IMR-90 (cell line): Measurements from ENCODE around the gene KRT4. TPM values are rescaled to one million over a fixed set of nuclear protein-coding genes. Genes with fewer than 3 reads are reported as not detected.

ENCODE experiments used
- ATAC-seq: fragments of 200-7000 bp; cut with Tn5 transposase; 2 replicates; pipeline ENCODE4 v1.9.1; 2020; ENCODE audit warnings: low read depth, mild to moderate bottlenecking, moderate library complexity
- BruUV-seq: library from RNA; stranded (reverse); fragments of 400-500 nt; replicated peaks from 2 replicates; lab custom pipeline; 2021; lab: Mats Ljungman, UMichigan
- CTCF ChIA-PET: fragments of 300-600 bp; formaldehyde crosslinking; extraction: SDS; loops from one replicate; lab custom pipeline; 2021; ENCODE audit warnings: antibody characterized with exemption; lab: Yijun Ruan, JAX
- POLR2A ChIA-PET: fragments of 300-600 bp; sonication (Branson Sonifier 250); formaldehyde crosslinking; loops from one replicate; lab custom pipeline; 2022; ENCODE audit warnings: antibody characterized with exemption; ENCODE audit not compliant: unreplicated experiment; lab: Charles Lee
- DNase-seq: peaks from one replicate; pipeline ENCODE4 v3.0.0; 2013
- H2AFZ ChIP-seq: replicated peaks from 2 replicates; pipeline ENCODE3; 2013; ENCODE audit warnings: low read length, mild to moderate bottlenecking; ENCODE audit not compliant: poor library complexity
- H2AK5ac ChIP-seq: 2 replicates; pipeline ENCODE4 v1.6.1; 2013; ENCODE audit warnings: low read depth, low read length, inconsistent platforms
- H2AK9ac ChIP-seq: replicated peaks from 2 replicates; pipeline ENCODE3; 2013; ENCODE audit warnings: mild to moderate bottlenecking, low read depth, low read length, moderate library complexity; ENCODE audit not compliant: poor library complexity
- H2BK120ac ChIP-seq: 2 replicates; pipeline ENCODE4 v1.6.1; 2013; ENCODE audit warnings: low read depth, low read length, inconsistent platforms
- H2BK15ac ChIP-seq: 3 replicates; pipeline ENCODE4 v1.6.1; 2013; ENCODE audit warnings: low read depth, low read length, inconsistent platforms
- H2BK20ac ChIP-seq: 2 replicates; pipeline ENCODE4 v1.6.1; 2013; ENCODE audit warnings: low read depth, mild to moderate bottlenecking, inconsistent platforms, low read length, moderate library complexity
- H2BK5ac ChIP-seq: 2 replicates; pipeline ENCODE4 v1.6.1; 2013; ENCODE audit warnings: mild to moderate bottlenecking, low read depth, low read length, inconsistent platforms; ENCODE audit not compliant: poor library complexity, severe bottlenecking
- H3K14ac ChIP-seq: replicated peaks from 2 replicates; pipeline ENCODE4 v1.6.1; 2013; ENCODE audit warnings: low read depth, low read length, inconsistent platforms
- H3K18ac ChIP-seq: 2 replicates; pipeline ENCODE4 v1.6.1; 2013; ENCODE audit warnings: low read depth, low read length, control low read depth
- H3K23ac ChIP-seq: 2 replicates; pipeline ENCODE4 v1.6.1; 2013; ENCODE audit warnings: low read depth, low read length, inconsistent platforms
- H3K27ac ChIP-seq: 2 replicates; pipeline ENCODE4 v1.5.1; 2013; ENCODE audit warnings: mild to moderate bottlenecking, control low read depth, low read length; ENCODE audit not compliant: insufficient read depth
- H3K27me3 ChIP-seq: 2 replicates; pipeline ENCODE4 v1.6.1; 2013; ENCODE audit warnings: low read length; ENCODE audit not compliant: control insufficient read depth, insufficient read depth
- H3K36me3 ChIP-seq: 2 replicates; pipeline ENCODE4 v1.6.1; 2013; ENCODE audit warnings: low read length, mixed read lengths; ENCODE audit not compliant: control insufficient read depth, insufficient read depth
- H3K4ac ChIP-seq: 2 replicates; pipeline ENCODE4 v1.6.1; 2013; ENCODE audit warnings: low read depth, low read length, inconsistent platforms
- H3K4me1 ChIP-seq: 2 replicates; pipeline ENCODE4 v1.6.1; 2013; ENCODE audit warnings: low read length, mixed read lengths; ENCODE audit not compliant: control insufficient read depth, insufficient read depth
- H3K4me2 ChIP-seq: 2 replicates; pipeline ENCODE4 v1.6.1; 2013; ENCODE audit warnings: low read depth, mild to moderate bottlenecking, control low read depth, low read length, moderate library complexity
- H3K4me3 ChIP-seq: 2 replicates; pipeline ENCODE4 v1.5.1; 2013; ENCODE audit warnings: low read depth, mild to moderate bottlenecking, control low read depth, low read length, moderate library complexity; ENCODE audit not compliant: insufficient read depth
- H3K56ac ChIP-seq: 2 replicates; pipeline ENCODE4 v1.6.1; 2013; ENCODE audit warnings: low read length, inconsistent platforms; ENCODE audit not compliant: insufficient read depth; ENCODE audit errors: extremely low read depth
- H3K79me1 ChIP-seq, 2 experiments: 2 replicates each; pipeline ENCODE4 v1.6.1; 2013; ENCODE audit warnings: low read length in 2 of 2, inconsistent platforms in 1 of 2, low read depth in 1 of 2
- H3K9ac ChIP-seq: 2 replicates; pipeline ENCODE4 v1.6.1; 2013; ENCODE audit warnings: low read depth, low read length, control low read depth
- H3K9me1 ChIP-seq: 2 replicates; pipeline ENCODE4 v1.6.1; 2013; ENCODE audit warnings: low read length, inconsistent platforms; ENCODE audit not compliant: insufficient read depth
- H3K9me3 ChIP-seq: 2 replicates; pipeline ENCODE4 v1.6.1; 2013; ENCODE audit warnings: low read length; ENCODE audit not compliant: control insufficient read depth, insufficient read depth
- H4K20me1 ChIP-seq: 2 replicates; pipeline ENCODE4 v1.6.1; 2013; ENCODE audit warnings: low read length, inconsistent platforms; ENCODE audit not compliant: insufficient read depth
- H4K5ac ChIP-seq: 2 replicates; pipeline ENCODE4 v1.6.1; 2013; ENCODE audit warnings: mild to moderate bottlenecking, low read depth, low read length, control low read depth
- H4K8ac ChIP-seq, 2 experiments: 2 replicates each; pipeline ENCODE4 v1.6.1; 2013; ENCODE audit warnings: low read depth in 2 of 2, low read length in 2 of 2, control low read depth in 1 of 2, inconsistent platforms in 1 of 2
- H4K91ac ChIP-seq: 2 replicates; pipeline ENCODE4 v1.6.1; 2013; ENCODE audit warnings: low read depth, low read length, inconsistent platforms; ENCODE audit not compliant: insufficient read depth
- BHLHE40 ChIP-seq: fragments of 150-350 bp; IDR thresholded peaks from 2 replicates; pipeline ENCODE4 v1.6.1; 2016; ENCODE audit warnings: mild to moderate bottlenecking, low read depth, low read length
- CEBPB ChIP-seq: IDR thresholded peaks from 2 replicates; pipeline ENCODE4 v1.6.1; 2012; ENCODE audit warnings: low read depth, low read length, improper control_type of control experiment
- CHD1 ChIP-seq: IDR thresholded peaks from 2 replicates; pipeline ENCODE4 v1.6.1; 2012; ENCODE audit warnings: low read depth, low read length, improper control_type of control experiment
- CTCF ChIP-seq: conservative IDR thresholded peaks from 2 replicates; pipeline ENCODE4 v1.5.1; 2012; ENCODE audit warnings: mild to moderate bottlenecking, low read depth, low read length, improper control_type of control experiment
- ELK1 ChIP-seq: fragments of 150-350 bp; IDR thresholded peaks from 2 replicates; pipeline ENCODE4 v1.6.1; 2016; ENCODE audit warnings: low read depth, mild to moderate bottlenecking, low read length, moderate library complexity, borderline replicate concordance
- FOS ChIP-seq: fragments of 150-350 bp; IDR thresholded peaks from 2 replicates; pipeline ENCODE4 v1.6.1; 2016; ENCODE audit warnings: low read depth, low read length
- MAFK ChIP-seq: IDR thresholded peaks from 2 replicates; pipeline ENCODE4 v1.6.1; 2012; ENCODE audit warnings: low read depth, low read length, improper control_type of control experiment
- MAZ ChIP-seq: IDR thresholded peaks from 2 replicates; pipeline ENCODE4 v1.6.1; 2012; ENCODE audit warnings: low read depth, mild to moderate bottlenecking, low read length, improper control_type of control experiment, moderate library complexity, borderline replicate concordance
- MXI1 ChIP-seq: IDR thresholded peaks from 2 replicates; pipeline ENCODE4 v1.6.1; 2012; ENCODE audit warnings: low read depth, mild to moderate bottlenecking, low read length, moderate library complexity, borderline replicate concordance
- NFE2L2 ChIP-seq: fragments of 150-350 bp; IDR thresholded peaks from 2 replicates; pipeline ENCODE4 v1.6.1; 2016; ENCODE audit warnings: low read depth, mild to moderate bottlenecking, low read length
- POLR2A ChIP-seq: IDR thresholded peaks from 2 replicates; pipeline ENCODE4 v1.6.1; 2012; ENCODE audit warnings: mild to moderate bottlenecking, low read depth, low read length
- RAD21 ChIP-seq: IDR thresholded peaks from 2 replicates; pipeline ENCODE4 v1.6.1; 2012; ENCODE audit warnings: low read length, improper control_type of control experiment
- RCOR1 ChIP-seq: IDR thresholded peaks from 2 replicates; pipeline ENCODE4 v1.6.1; 2012; ENCODE audit warnings: mild to moderate bottlenecking, low read length, improper control_type of control experiment; ENCODE audit not compliant: insufficient replicate concordance
- RFX5 ChIP-seq: IDR thresholded peaks from 2 replicates; pipeline ENCODE4 v1.8.0; 2012; ENCODE audit warnings: low read depth, mild to moderate bottlenecking, low read length, moderate library complexity
- SMC3 ChIP-seq: fragments of 150-350 bp; IDR thresholded peaks from 2 replicates; pipeline ENCODE4 v1.6.1; 2016; ENCODE audit warnings: low read depth, mild to moderate bottlenecking, antibody characterized with exemption, low read length, moderate library complexity
- USF2 ChIP-seq: fragments of 150-350 bp; IDR thresholded peaks from 2 replicates; pipeline ENCODE4 v1.6.1; 2017; ENCODE audit warnings: mild to moderate bottlenecking, antibody characterized with exemption, low read length, low read depth
- WGBS, 2 experiments: methylation state at CpG; one replicate each; pipeline versions ENCODE4 v1.1.5 to v1.1.7; 2013; ENCODE audit warnings: missing lambda C conversion rate in 2 of 2; ENCODE audit not compliant: insufficient read length in 1 of 2; ENCODE audit errors: extremely low coverage in 2 of 2; 5-methylcytosine and 5-hydroxymethylcytosine counted together
- dilution Hi-C: fragments of 300-500 bp; cut with HindIII; formaldehyde crosslinking; loops from one replicate; pipeline ENCODE4 v1.14.3; 2018; ENCODE audit warnings: low sequenced_read_pairs; ENCODE audit not compliant: unreplicated experiment
- in situ Hi-C: fragments of 300-500 bp; cut with MboI; formaldehyde crosslinking; loops from 3 replicates; pipeline ENCODE4 v1.14.3; 2019; ENCODE audit warnings: low sequenced_read_pairs, inconsistent platforms, mixed read lengths
- intact Hi-C: fragments of 100-400 bp; cut with micrococcal nuclease; formaldehyde crosslinking; loops from 2 replicates; pipeline ENCODE4 v1.10.0; 2022
- polyA plus RNA-seq, 3 experiments: library from polyadenylated mRNA; depleted of rRNA; stranded (reverse); fragments of >200 nt; gene quantifications; 2 replicates each; pipeline ENCODE4 v1.2.3, GENCODE V29; 2012; ENCODE audit warnings: low replicate concordance in 1 of 3
- total RNA-seq: library from RNA; depleted of rRNA; stranded (reverse); fragments of >200 nt; gene quantifications from 2 replicates; pipeline ENCODE4 v1.2.3, GENCODE V29; 2012

The KRT4 gene
- total and polyA plus RNA-seq, 2 of the 4 experiments (the other 2 are of a cell fraction) = under 0.01 to 0.07 TPM

GRCh38 chr12:52799505-52800211, 14.3 kb downstream of the KRT4 start:
- CTCF ChIA-PET = no interaction called here
- H3K18ac ChIP-seq = no peak overlapping the region

More at GRCh38 chr12:52799505-52800211, 14.3 kb downstream of the KRT4 start:
- TF ChIP-seq FOS (no peak), MAFK (no peak), RCOR1 (no peak), RAD21 (no peak), ELK1 (no peak), RFX5 (no peak), MXI1 (no peak), MAZ (no peak), CHD1 (no peak), NFE2L2 (no peak), BHLHE40 (no peak), USF2 (no peak), SMC3 (no peak), CTCF (no peak), POLR2A (no peak), CEBPB (no peak)
- peaks cover 3% of the 10 kb centered on the region; the same call in 1 of the 2 replicates for H3K9me1 ChIP-seq
- H4K20me1 ChIP-seq = no peaks in the 10 kb centered on the region; the same call in 1 of the 2 replicates
- H3K4me3 ChIP-seq = no peak overlapping the region
- intact Hi-C loops = no loop called here
- H4K5ac ChIP-seq = no peak overlapping the region
- no peak overlapping the region for H4K8ac ChIP-seq
- no peak overlapping the region for H3K14ac ChIP-seq
- ATAC-seq (no peak), DNase-seq (no peak)
- H3K23ac ChIP-seq = no peak overlapping the region
- no peak overlapping the region for H4K91ac ChIP-seq
- H2AFZ ChIP-seq = no peak overlapping the region
- H2AK9ac ChIP-seq = no peak overlapping the region
- peaks cover 7% of the 10 kb centered on the region for H3K27me3 ChIP-seq
- no peak overlapping the region; the same call in 1 of the 2 replicates for H2BK20ac ChIP-seq
- no peaks in the 10 kb centered on the region for H3K9me3 ChIP-seq
- H2BK120ac ChIP-seq = no peak overlapping the region
- H3K56ac ChIP-seq = no peak overlapping the region
- POLR2A ChIA-PET = no interaction called here
- no peak overlapping the region for H3K9ac ChIP-seq
- no peak overlapping the region for H3K27ac ChIP-seq
- no peak overlapping the region for H3K4me2 ChIP-seq
- H3K36me3 ChIP-seq = no peaks in the 10 kb centered on the region
- no peaks in the 10 kb centered on the region for H3K79me1 ChIP-seq
- WGBS, 2 experiments = 0% methylated on average over 1 of the region's 5 CpGs; no CpG with 5 or more reads in 1 of the 2 experiments
- no TSS peak for BruUV-seq
- no peak overlapping the region for H2BK15ac ChIP-seq
- H3K4me1 ChIP-seq = no peaks in the 10 kb centered on the region
- dilution Hi-C loops = no loop called here
- H2BK5ac ChIP-seq = no peak overlapping the region
- no peak overlapping the region for H3K4ac ChIP-seq
- H2AK5ac ChIP-seq = no peak overlapping the region
- in situ Hi-C loops = no loop called here
